Measurements from ENCODE around the gene KRT39. TPM values are rescaled to one million over a fixed set of nuclear protein-coding genes. Genes with fewer than 3 reads are reported as not detected.

Gene KRT39
- total and polyA plus RNA-seq, 2 experiments from 2014 or later: not detected

DNA sequence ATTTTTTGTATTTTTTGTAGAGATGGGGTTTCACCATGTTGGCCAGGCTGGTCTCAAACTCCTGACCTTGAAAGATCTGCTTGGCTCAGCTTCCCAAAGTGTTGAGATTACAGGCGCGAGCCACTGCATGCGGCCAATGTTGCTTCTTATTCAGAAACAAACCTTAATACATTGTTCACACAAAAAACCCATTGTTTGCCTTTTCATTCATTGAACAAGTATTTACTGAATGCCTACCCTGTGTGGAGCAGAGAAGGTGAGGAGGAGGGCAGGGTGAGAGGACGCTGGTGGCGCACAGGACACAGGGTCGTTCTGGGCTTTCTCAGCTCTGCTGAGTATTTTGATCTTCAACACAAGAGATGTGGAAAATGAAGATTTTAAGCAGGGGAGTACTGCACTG, 21.3 kb downstream of the KRT39 start:
- no peak overlapping the region for H3K4me2 ChIP-seq
- no peaks in the 10 kb centered on the region for H3K27me3 ChIP-seq (ENCODE audit: insufficient read depth)
- H3F3A ChIP-seq (replicated peaks; ENCODE audit: low read depth): no peaks in the 10 kb centered on the region
- Mint-ChIP-seq H3K27ac (no peak overlapping the region), H3K27me3 (ENCODE audit: insufficient read depth, low read depth, poor library complexity) (peaks cover 6% of the 10 kb centered on the region), H3K36me3 (ENCODE audit: low read depth) (0 out of 3 replicates have a peak, but pooled peaks cover 3% of the 10 kb centered on the region), H3K4me1 (no peaks in the 10 kb centered on the region), H3K9me3 (no peaks in the 10 kb centered on the region; the same call in 2 of the 3 replicates), H3K4me3 (no peak overlapping the region)
- no peaks in the 10 kb centered on the region for H3K36me3 ChIP-seq (ENCODE audit: insufficient read depth)
- H3K4me3 ChIP-seq: no peak overlapping the region
- TF ChIP-seq JUNB (IDR thresholded peaks at IDR 0.05; ENCODE audit: unreplicated experiment) (no peak), EZH2phosphoT487 (IDR thresholded peaks at IDR 0.05; ENCODE audit: unreplicated experiment) (no peak), POLR2AphosphoS5 (IDR thresholded peaks at IDR 0.05; ENCODE audit: low read depth) (no peak), ZNF114 (CRISPR knock-in tag; IDR thresholded peaks at IDR 0.05) (no peak), NANOG (IDR thresholded peaks at IDR 0.05; ENCODE audit: borderline replicate concordance) (no peak), EZH2 (IDR thresholded peaks at IDR 0.05; ENCODE audit: low read depth, unreplicated experiment) (no peak), CREB1 (CRISPR knock-in tag; IDR thresholded peaks at IDR 0.05; ENCODE audit: low read depth) (no peak), ZNF331 (CRISPR knock-in tag; IDR thresholded peaks at IDR 0.05; ENCODE audit: low read depth) (no peak), STAT1 (IDR thresholded peaks at IDR 0.05; ENCODE audit: unreplicated experiment) (no peak)
- TF ChIP-seq, protein P1, sequence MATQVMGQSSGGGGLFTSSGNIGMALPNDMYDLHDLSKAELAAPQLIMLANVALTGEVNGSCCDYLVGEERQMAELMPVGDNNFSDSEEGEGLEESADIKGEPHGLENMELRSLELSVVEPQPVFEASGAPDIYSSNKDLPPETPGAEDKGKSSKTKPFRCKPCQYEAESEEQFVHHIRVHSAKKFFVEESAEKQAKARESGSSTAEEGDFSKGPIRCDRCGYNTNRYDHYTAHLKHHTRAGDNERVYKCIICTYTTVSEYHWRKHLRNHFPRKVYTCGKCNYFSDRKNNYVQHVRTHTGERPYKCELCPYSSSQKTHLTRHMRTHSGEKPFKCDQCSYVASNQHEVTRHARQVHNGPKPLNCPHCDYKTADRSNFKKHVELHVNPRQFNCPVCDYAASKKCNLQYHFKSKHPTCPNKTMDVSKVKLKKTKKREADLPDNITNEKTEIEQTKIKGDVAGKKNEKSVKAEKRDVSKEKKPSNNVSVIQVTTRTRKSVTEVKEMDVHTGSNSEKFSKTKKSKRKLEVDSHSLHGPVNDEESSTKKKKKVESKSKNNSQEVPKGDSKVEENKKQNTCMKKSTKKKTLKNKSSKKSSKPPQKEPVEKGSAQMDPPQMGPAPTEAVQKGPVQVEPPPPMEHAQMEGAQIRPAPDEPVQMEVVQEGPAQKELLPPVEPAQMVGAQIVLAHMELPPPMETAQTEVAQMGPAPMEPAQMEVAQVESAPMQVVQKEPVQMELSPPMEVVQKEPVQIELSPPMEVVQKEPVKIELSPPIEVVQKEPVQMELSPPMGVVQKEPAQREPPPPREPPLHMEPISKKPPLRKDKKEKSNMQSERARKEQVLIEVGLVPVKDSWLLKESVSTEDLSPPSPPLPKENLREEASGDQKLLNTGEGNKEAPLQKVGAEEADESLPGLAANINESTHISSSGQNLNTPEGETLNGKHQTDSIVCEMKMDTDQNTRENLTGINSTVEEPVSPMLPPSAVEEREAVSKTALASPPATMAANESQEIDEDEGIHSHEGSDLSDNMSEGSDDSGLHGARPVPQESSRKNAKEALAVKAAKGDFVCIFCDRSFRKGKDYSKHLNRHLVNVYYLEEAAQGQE (IDR thresholded peaks at IDR 0.05; ENCODE audit: unreplicated experiment): no peak
- TF ChIP-seq, protein P2, sequence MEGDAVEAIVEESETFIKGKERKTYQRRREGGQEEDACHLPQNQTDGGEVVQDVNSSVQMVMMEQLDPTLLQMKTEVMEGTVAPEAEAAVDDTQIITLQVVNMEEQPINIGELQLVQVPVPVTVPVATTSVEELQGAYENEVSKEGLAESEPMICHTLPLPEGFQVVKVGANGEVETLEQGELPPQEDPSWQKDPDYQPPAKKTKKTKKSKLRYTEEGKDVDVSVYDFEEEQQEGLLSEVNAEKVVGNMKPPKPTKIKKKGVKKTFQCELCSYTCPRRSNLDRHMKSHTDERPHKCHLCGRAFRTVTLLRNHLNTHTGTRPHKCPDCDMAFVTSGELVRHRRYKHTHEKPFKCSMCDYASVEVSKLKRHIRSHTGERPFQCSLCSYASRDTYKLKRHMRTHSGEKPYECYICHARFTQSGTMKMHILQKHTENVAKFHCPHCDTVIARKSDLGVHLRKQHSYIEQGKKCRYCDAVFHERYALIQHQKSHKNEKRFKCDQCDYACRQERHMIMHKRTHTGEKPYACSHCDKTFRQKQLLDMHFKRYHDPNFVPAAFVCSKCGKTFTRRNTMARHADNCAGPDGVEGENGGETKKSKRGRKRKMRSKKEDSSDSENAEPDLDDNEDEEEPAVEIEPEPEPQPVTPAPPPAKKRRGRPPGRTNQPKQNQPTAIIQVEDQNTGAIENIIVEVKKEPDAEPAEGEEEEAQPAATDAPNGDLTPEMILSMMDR (conservative IDR thresholded peaks at IDR 0.05; ENCODE audit: low read depth in 2 of 2): no peak
- TF ChIP-seq, protein P3, sequence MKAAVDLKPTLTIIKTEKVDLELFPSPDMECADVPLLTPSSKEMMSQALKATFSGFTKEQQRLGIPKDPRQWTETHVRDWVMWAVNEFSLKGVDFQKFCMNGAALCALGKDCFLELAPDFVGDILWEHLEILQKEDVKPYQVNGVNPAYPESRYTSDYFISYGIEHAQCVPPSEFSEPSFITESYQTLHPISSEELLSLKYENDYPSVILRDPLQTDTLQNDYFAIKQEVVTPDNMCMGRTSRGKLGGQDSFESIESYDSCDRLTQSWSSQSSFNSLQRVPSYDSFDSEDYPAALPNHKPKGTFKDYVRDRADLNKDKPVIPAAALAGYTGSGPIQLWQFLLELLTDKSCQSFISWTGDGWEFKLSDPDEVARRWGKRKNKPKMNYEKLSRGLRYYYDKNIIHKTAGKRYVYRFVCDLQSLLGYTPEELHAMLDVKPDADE (IDR thresholded peaks at IDR 0.05): no peak
- TF ChIP-seq, protein P4, sequence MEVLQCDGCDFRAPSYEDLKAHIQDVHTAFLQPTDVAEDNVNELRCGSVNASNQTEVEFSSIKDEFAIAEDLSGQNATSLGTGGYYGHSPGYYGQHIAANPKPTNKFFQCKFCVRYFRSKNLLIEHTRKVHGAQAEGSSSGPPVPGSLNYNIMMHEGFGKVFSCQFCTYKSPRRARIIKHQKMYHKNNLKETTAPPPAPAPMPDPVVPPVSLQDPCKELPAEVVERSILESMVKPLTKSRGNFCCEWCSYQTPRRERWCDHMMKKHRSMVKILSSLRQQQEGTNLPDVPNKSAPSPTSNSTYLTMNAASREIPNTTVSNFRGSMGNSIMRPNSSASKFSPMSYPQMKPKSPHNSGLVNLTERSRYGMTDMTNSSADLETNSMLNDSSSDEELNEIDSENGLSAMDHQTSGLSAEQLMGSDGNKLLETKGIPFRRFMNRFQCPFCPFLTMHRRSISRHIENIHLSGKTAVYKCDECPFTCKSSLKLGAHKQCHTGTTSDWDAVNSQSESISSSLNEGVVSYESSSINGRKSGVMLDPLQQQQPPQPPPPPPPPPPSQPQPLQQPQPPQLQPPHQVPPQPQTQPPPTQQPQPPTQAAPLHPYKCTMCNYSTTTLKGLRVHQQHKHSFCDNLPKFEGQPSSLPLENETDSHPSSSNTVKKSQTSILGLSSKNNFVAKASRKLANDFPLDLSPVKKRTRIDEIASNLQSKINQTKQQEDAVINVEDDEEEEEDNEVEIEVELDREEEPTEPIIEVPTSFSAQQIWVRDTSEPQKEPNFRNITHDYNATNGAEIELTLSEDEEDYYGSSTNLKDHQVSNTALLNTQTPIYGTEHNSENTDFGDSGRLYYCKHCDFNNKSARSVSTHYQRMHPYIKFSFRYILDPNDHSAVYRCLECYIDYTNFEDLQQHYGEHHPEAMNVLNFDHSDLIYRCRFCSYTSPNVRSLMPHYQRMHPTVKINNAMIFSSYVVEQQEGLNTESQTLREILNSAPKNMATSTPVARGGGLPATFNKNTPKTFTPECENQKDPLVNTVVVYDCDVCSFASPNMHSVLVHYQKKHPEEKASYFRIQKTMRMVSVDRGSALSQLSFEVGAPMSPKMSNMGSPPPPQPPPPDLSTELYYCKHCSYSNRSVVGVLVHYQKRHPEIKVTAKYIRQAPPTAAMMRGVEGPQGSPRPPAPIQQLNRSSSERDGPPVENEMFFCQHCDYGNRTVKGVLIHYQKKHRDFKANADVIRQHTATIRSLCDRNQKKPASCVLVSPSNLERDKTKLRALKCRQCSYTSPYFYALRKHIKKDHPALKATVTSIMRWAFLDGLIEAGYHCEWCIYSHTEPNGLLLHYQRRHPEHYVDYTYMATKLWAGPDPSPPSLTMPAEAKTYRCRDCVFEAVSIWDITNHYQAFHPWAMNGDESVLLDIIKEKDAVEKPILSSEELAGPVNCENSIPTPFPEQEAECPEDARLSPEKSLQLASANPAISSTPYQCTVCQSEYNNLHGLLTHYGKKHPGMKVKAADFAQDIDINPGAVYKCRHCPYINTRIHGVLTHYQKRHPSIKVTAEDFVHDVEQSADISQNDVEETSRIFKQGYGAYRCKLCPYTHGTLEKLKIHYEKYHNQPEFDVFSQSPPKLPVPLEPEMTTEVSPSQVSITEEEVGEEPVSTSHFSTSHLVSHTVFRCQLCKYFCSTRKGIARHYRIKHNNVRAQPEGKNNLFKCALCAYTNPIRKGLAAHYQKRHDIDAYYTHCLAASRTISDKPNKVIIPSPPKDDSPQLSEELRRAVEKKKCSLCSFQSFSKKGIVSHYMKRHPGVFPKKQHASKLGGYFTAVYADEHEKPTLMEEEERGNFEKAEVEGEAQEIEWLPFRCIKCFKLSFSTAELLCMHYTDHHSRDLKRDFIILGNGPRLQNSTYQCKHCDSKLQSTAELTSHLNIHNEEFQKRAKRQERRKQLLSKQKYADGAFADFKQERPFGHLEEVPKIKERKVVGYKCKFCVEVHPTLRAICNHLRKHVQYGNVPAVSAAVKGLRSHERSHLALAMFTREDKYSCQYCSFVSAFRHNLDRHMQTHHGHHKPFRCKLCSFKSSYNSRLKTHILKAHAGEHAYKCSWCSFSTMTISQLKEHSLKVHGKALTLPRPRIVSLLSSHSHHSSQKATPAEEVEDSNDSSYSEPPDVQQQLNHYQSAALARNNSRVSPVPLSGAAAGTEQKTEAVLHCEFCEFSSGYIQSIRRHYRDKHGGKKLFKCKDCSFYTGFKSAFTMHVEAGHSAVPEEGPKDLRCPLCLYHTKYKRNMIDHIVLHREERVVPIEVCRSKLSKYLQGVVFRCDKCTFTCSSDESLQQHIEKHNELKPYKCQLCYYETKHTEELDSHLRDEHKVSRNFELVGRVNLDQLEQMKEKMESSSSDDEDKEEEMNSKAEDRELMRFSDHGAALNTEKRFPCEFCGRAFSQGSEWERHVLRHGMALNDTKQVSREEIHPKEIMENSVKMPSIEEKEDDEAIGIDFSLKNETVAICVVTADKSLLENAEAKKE (CRISPR knock-in tag; IDR thresholded peaks at IDR 0.05): no peak
- DNase-seq (ENCODE audit: low spot score) (no peak), ATAC-seq (no peak)
- no peaks in the 10 kb centered on the region for H3K4me1 ChIP-seq (ENCODE audit: insufficient read depth)
- no peak overlapping the region for H3K27ac ChIP-seq (ENCODE audit: low read depth)
- no peaks in the 10 kb centered on the region for H3K9me2 ChIP-seq (ENCODE audit: insufficient read depth)
- H3K79me2 ChIP-seq (replicated peaks; ENCODE audit: insufficient read depth): no peaks in the 10 kb centered on the region
- no peaks in the 10 kb centered on the region for H4K20me1 ChIP-seq (replicated peaks; ENCODE audit: insufficient read depth)
- H2AFZ ChIP-seq: 0 out of 2 replicates have a peak overlapping the region, but pooled peaks have one; percentile 66

Measured in GM23338 (cell line).